Measurements from ENCODE around the gene SLC9A2. TPM values are rescaled to one million over a fixed set of nuclear protein-coding genes. Genes with fewer than 3 reads are reported as not detected.

SLC9A2 gene
- total RNA-seq, 1 donor from 2014 or later = 0.15 TPM

- DNase-seq (no peak), ATAC-seq (peak; percentile 60)
- intact Hi-C loops (cut with micrococcal nuclease) = no loop called here
Observed at GRCh38 chr2:102717308-102718018, 98.1 kb downstream of the SLC9A2 start.

- DNase-seq (no peak), ATAC-seq (no peak)
- intact Hi-C loops (cut with micrococcal nuclease) = no loop called here
Observed at GRCh38 chr2:102718387-102719316, 99.3 kb downstream of the SLC9A2 start.

- DNase-seq = no peak
- no peak for ATAC-seq
- intact Hi-C loops (cut with micrococcal nuclease) = no loop called here
Observed at GRCh38 chr2:102724016-102724490, 104.7 kb downstream of the SLC9A2 start.

GRCh38 chr2:102724553-102724952 lies 105.2 kb downstream of the SLC9A2 start:
- ATAC-seq = no peak
- intact Hi-C loops (cut with micrococcal nuclease) = no loop called here
- no peak for DNase-seq

- ATAC-seq (peak; percentile 38), DNase-seq (no peak)
- intact Hi-C loops (cut with micrococcal nuclease) = no loop called here
Observed at GRCh38 chr2:102726128-102727087, 107.1 kb downstream of the SLC9A2 start.

- DNase-seq = no peak
- ATAC-seq = no peak
- intact Hi-C loops (cut with micrococcal nuclease) = no loop called here
Observed at GRCh38 chr2:102735416-102736109, 116.2 kb downstream of the SLC9A2 start.

- DNase-seq = no peak
- peak; percentile 51 for ATAC-seq
- intact Hi-C loops (cut with micrococcal nuclease) = no loop called here
Observed at GRCh38 chr2:102736110-102736409, 116.7 kb downstream of the SLC9A2 start.

- intact Hi-C loops (cut with micrococcal nuclease) = no loop called here
- ATAC-seq = peak; percentile 99
- peak; percentile 93 for DNase-seq
Observed at GRCh38 chr2:102736410-102737409, 117.4 kb downstream of the SLC9A2 start.

- ATAC-seq (no peak), DNase-seq (no peak)
- intact Hi-C loops (cut with micrococcal nuclease) = no loop called here
Observed at GRCh38 chr2:102737431-102737830, 118.1 kb downstream of the SLC9A2 start.

- intact Hi-C loops (cut with micrococcal nuclease) = no loop called here
- DNase-seq (no peak), ATAC-seq (no peak)
Observed at GRCh38 chr2:102743259-102743658, 123.9 kb downstream of the SLC9A2 start.

GRCh38 chr2:102748107-102748506 lies 128.8 kb downstream of the SLC9A2 start:
- peak; percentile 57 for ATAC-seq
- intact Hi-C loops (cut with micrococcal nuclease) = no loop called here
- DNase-seq = no peak

GRCh38 chr2:102749938-102750337 lies 130.6 kb downstream of the SLC9A2 start:
- ATAC-seq (no peak), DNase-seq (no peak)
- intact Hi-C loops (cut with micrococcal nuclease) = no loop called here

GRCh38 chr2:102753563-102754159 lies 134.3 kb downstream of the SLC9A2 start:
- DNase-seq (no peak), ATAC-seq (peak; percentile 60)
- intact Hi-C loops (cut with micrococcal nuclease) = no loop called here

- DNase-seq = no peak
- intact Hi-C loops (cut with micrococcal nuclease) = no loop called here
- ATAC-seq = no peak
Observed at GRCh38 chr2:102754456-102755145, 135.2 kb downstream of the SLC9A2 start.

GRCh38 chr2:102755284-102755683 lies 135.9 kb downstream of the SLC9A2 start:
- intact Hi-C loops (cut with micrococcal nuclease) = no loop called here

GRCh38 chr2:102758439-102758838 lies 139.1 kb downstream of the SLC9A2 start:
- no peak for DNase-seq
- intact Hi-C loops (cut with micrococcal nuclease) = no loop called here
- no peak for ATAC-seq

More at GRCh38 chr2:102755284-102755683, 135.9 kb downstream of the SLC9A2 start:
- ATAC-seq (peak; percentile 66), DNase-seq (no peak)

All from left ventricle myocardium superior (tissue), 1 donor.